ENCODE measurements around the gene CSE1L. TPM values are rescaled to one million over a fixed set of nuclear protein-coding genes. Genes with fewer than 3 reads are reported as not detected.

CSE1L gene
- total RNA-seq, 2 experiments from 2014 or later = 115 TPM

- Mint-ChIP-seq H3K27me3 (no peaks in the 10 kb centered on the region), H3K9me3 (no peaks in the 10 kb centered on the region), H3K4me1 (ENCODE audit: low read depth) (peaks cover 18% of the 10 kb centered on the region), H3K36me3 (ENCODE audit: low read depth) (peaks cover 12% of the 10 kb centered on the region), H3K27ac (no peak overlapping the region), H3K4me3 (no peak overlapping the region)
- POLR2A ChIA-PET = no interaction called here
- CTCF ChIA-PET = no interaction called here
- intact Hi-C loops (cut with micrococcal nuclease) = no loop called here
- ATAC-seq (no peak), DNase-seq (no peak)
- TF ChIP-seq CTCF (IDR thresholded peaks at IDR 0.05) = no peak
Observed at GRCh38 chr20:49043000-49043399, 3.1 kb upstream of the CSE1L start.

- H3K9me3 Mint-ChIP-seq = no peaks in the 10 kb centered on the region
- H3K27ac Mint-ChIP-seq = peak overlapping the region; percentile 99
- intact Hi-C loops (cut with micrococcal nuclease) = no loop called here
- H3K27me3 Mint-ChIP-seq = no peaks in the 10 kb centered on the region
- ChIA-PET POLR2A (interaction anchor here (0.5 to 4.1 kb wide), 29 partner anchors 9 to 1532 kb away, joined by 3 to 35 read pairs (median 4); partner anchors contain the start of gene ZNFX1), CTCF (interaction anchor here (1.0 to 1.7 kb wide), 5 partner anchors 11 to 425 kb away, joined by 3 to 5 read pairs (median 4); no protein-coding TSS in a partner anchor)
- peak overlapping the region; percentile 98 for H3K4me3 Mint-ChIP-seq
- ATAC-seq (peak; percentile 13), DNase-seq (peak; percentile 47)
- peaks cover 26% of the 10 kb centered on the region for H3K4me1 Mint-ChIP-seq (ENCODE audit: low read depth)
- TF ChIP-seq CTCF (IDR thresholded peaks at IDR 0.05) = no peak
- H3K36me3 Mint-ChIP-seq (ENCODE audit: low read depth) = peaks cover 29% of the 10 kb centered on the region
Observed at GRCh38 chr20:49045440-49046086, 549 bp upstream of the CSE1L start.

GRCh38 chr20:49052334-49052733 lies 6.2 kb downstream of the CSE1L start:
- POLR2A ChIA-PET = no interaction called here
- H3K27ac Mint-ChIP-seq = peak overlapping the region; percentile 34
- ATAC-seq = no peak
- peaks cover 69% of the 10 kb centered on the region for H3K4me1 Mint-ChIP-seq (ENCODE audit: low read depth)
- CTCF ChIA-PET = interaction anchor here (1.3 kb wide), 1 partner anchor 12 kb away, joined by 4 read pairs; no protein-coding TSS in a partner anchor
- TF ChIP-seq CTCF (IDR thresholded peaks at IDR 0.05) = no peak
- H3K27me3 Mint-ChIP-seq = no peaks in the 10 kb centered on the region
- H3K36me3 Mint-ChIP-seq (ENCODE audit: low read depth) = peaks cover 58% of the 10 kb centered on the region
- H3K9me3 Mint-ChIP-seq = no peaks in the 10 kb centered on the region
- no peak overlapping the region for H3K4me3 Mint-ChIP-seq
- intact Hi-C loops (cut with micrococcal nuclease) = no loop called here
- no peak for DNase-seq

GRCh38 chr20:49054056-49054643 lies 8.0 kb downstream of the CSE1L start:
- ChIA-PET CTCF (interaction anchor here (1.0 kb wide), 1 partner anchor 9 kb away, joined by 3 read pairs; no protein-coding TSS in a partner anchor), POLR2A (interaction anchor here (1.2 kb wide), 1 partner anchor 19 kb away, joined by 3 read pairs; no protein-coding TSS in a partner anchor)
- no peak overlapping the region for H3K27ac Mint-ChIP-seq
- H3K27me3 Mint-ChIP-seq = no peaks in the 10 kb centered on the region
- intact Hi-C loops (cut with micrococcal nuclease) = no loop called here
- DNase-seq = no peak
- peak; percentile 13 for ATAC-seq
- no peak overlapping the region for H3K4me3 Mint-ChIP-seq
- TF ChIP-seq CTCF (IDR thresholded peaks at IDR 0.05) = no peak
- no peaks in the 10 kb centered on the region for H3K9me3 Mint-ChIP-seq
- peaks cover 55% of the 10 kb centered on the region for H3K4me1 Mint-ChIP-seq (ENCODE audit: low read depth)
- H3K36me3 Mint-ChIP-seq (ENCODE audit: low read depth) = peaks cover 46% of the 10 kb centered on the region

GRCh38 chr20:49063279-49063678 lies 17.2 kb downstream of the CSE1L start:
- Mint-ChIP-seq H3K9me3 (no peaks in the 10 kb centered on the region), H3K27ac (no peak overlapping the region), H3K4me1 (ENCODE audit: low read depth) (peaks cover 6% of the 10 kb centered on the region), H3K36me3 (ENCODE audit: low read depth) (peaks cover 47% of the 10 kb centered on the region), H3K4me3 (no peak overlapping the region), H3K27me3 (no peaks in the 10 kb centered on the region)
- ChIA-PET POLR2A (interaction anchor here (0.7 to 2.3 kb wide), 7 partner anchors 12 to 179 kb away, joined by 3 to 6 read pairs (median 3); partner anchors contain the start of gene CSE1L), CTCF (interaction anchor here (1.3 to 1.8 kb wide), 3 partner anchors 10 to 154 kb away, joined by 3 to 4 read pairs (median 4); no protein-coding TSS in a partner anchor)
- ATAC-seq (no peak), DNase-seq (no peak)
- no peak for TF ChIP-seq CTCF (IDR thresholded peaks at IDR 0.05)
- intact Hi-C loops (cut with micrococcal nuclease) = no loop called here
